ENCODE results near the gene FCRLB. TPM values are rescaled to one million over a fixed set of nuclear protein-coding genes. Genes with fewer than 3 reads are reported as not detected.

The FCRLB gene
- total RNA-seq, 1 donor from 2014 or later = 2.8 TPM

- Histone ChIP-seq H3K36me3 (no peaks in the 10 kb centered on the region), H3K4me3 (no peak overlapping the region), H3K9me3 (no peaks in the 10 kb centered on the region), H3K27me3 (ENCODE audit: low read depth) (no peaks in the 10 kb centered on the region), H3K4me1 (no peaks in the 10 kb centered on the region), H3K27ac (no peak overlapping the region)
- ATAC-seq = no peak
- no peak for TF ChIP-seq CTCF (IDR thresholded peaks at IDR 0.05)
- intact Hi-C loops (cut with DNase I) = no loop called here
- DNase-seq = no peak
These were observed 19.1 kb upstream of the FCRLB start for GRCh38 chr1:161702250-161702649.

GRCh38 chr1:161705537-161705936 lies 15.8 kb upstream of the FCRLB start:
- DNase-seq = no peak
- Histone ChIP-seq H3K4me3 (no peak overlapping the region), H3K27me3 (ENCODE audit: low read depth) (no peaks in the 10 kb centered on the region), H3K36me3 (no peaks in the 10 kb centered on the region), H3K9me3 (no peaks in the 10 kb centered on the region), H3K27ac (no peak overlapping the region), H3K4me1 (no peaks in the 10 kb centered on the region)
- ATAC-seq = no peak
- TF ChIP-seq CTCF (IDR thresholded peaks at IDR 0.05) = no peak
- intact Hi-C loops (cut with DNase I) = no loop called here

GRCh38 chr1:161706113-161706481 lies 15.2 kb upstream of the FCRLB start:
- H3K27me3 ChIP-seq (ENCODE audit: low read depth) = no peaks in the 10 kb centered on the region
- DNase-seq = no peak
- no peaks in the 10 kb centered on the region for H3K4me1 ChIP-seq
- H3K27ac ChIP-seq = no peak overlapping the region
- H3K36me3 ChIP-seq = no peaks in the 10 kb centered on the region
- no peak for TF ChIP-seq CTCF (IDR thresholded peaks at IDR 0.05)
- H3K9me3 ChIP-seq = no peaks in the 10 kb centered on the region
- no peak overlapping the region for H3K4me3 ChIP-seq
- intact Hi-C loops (cut with DNase I) = no loop called here
- no peak for ATAC-seq

- no peak for DNase-seq
- Histone ChIP-seq H3K4me3 (no peak within 1 kb of the TSS), H3K9me3 (no peaks in the 10 kb centered on the region), H3K27me3 (ENCODE audit: low read depth) (no peaks in the 10 kb centered on the region), H3K36me3 (no peaks in the 10 kb centered on the region), H3K27ac (no peak within 1 kb of the TSS), H3K4me1 (no peaks in the 10 kb centered on the region)
- no peak for ATAC-seq
- intact Hi-C loops (cut with DNase I) = no loop called here
- TF ChIP-seq CTCF (IDR thresholded peaks at IDR 0.05) = no peak
These were observed 14.6 kb upstream of the FCRLB start, which contains the start of gene FCRLA for GRCh38 chr1:161706482-161707347. TSS of gene FCRLA (plus strand) at chr1:161707229. CDS start at chr1:161707265, 36 bp downstream.

- no peaks in the 10 kb centered on the region for H3K4me1 ChIP-seq
- H3K4me3 ChIP-seq = no peak overlapping the region
- H3K36me3 ChIP-seq = no peaks in the 10 kb centered on the region
- no peaks in the 10 kb centered on the region for H3K9me3 ChIP-seq
- DNase-seq (no peak), ATAC-seq (no peak)
- intact Hi-C loops (cut with DNase I) = no loop called here
- no peaks in the 10 kb centered on the region for H3K27me3 ChIP-seq (ENCODE audit: low read depth)
- no peak for TF ChIP-seq CTCF (IDR thresholded peaks at IDR 0.05)
- H3K27ac ChIP-seq = no peak overlapping the region
These were observed 13.8 kb upstream of the FCRLB start for GRCh38 chr1:161707503-161707902.

All from lower lobe of right lung (tissue), 2 donors.